A673 (cell line): ENCODE results near the gene IDNK. TPM values are rescaled to one million over a fixed set of nuclear protein-coding genes. Genes with fewer than 3 reads are reported as not detected.
A peak's percentile ranks its signal among the peaks of the same experiment; 100 is the strongest.

ENCODE experiments used
- BruUV-seq: library from RNA; stranded (reverse); fragments of 400-500 nt; replicated peaks from 2 replicates; lab custom pipeline; 2021; lab: Mats Ljungman, UMichigan
- CTCF ChIA-PET: fragments of 300-600 bp; sonication (Branson Sonifier 250); formaldehyde crosslinking; loops from one replicate; lab custom pipeline; 2022; ENCODE audit warnings: antibody characterized with exemption; lab: Charles Lee
- POLR2A ChIA-PET: fragments of 300-600 bp; sonication (Branson Sonifier 250); formaldehyde crosslinking; loops from one replicate; lab custom pipeline; 2022; ENCODE audit warnings: antibody characterized with exemption; ENCODE audit not compliant: low non-redundant PET; lab: Charles Lee
- DNase-seq: peaks from one replicate; pipeline ENCODE4 v3.0.0-alpha.2; 2015; ENCODE audit warnings: low spot score
- H3K27ac ChIP-seq: fragments of 200-600 bp; sonication (generic); 2 replicates; pipeline ENCODE4 v1.5.1; 2016; ENCODE audit warnings: mixed run types, low read depth, mild to moderate bottlenecking, mixed read lengths, antibody characterized with exemption, low read length; ENCODE audit not compliant: poor library complexity, severe bottlenecking
- H3K27me3 ChIP-seq: fragments of 200-600 bp; sonication (generic); replicated peaks from 2 replicates; pipeline ENCODE4 v1.6.1; 2017; ENCODE audit warnings: mixed run types, low read depth, mild to moderate bottlenecking, mixed read lengths, antibody characterized with exemption, low read length; ENCODE audit not compliant: insufficient read depth, poor library complexity
- H3K36me3 ChIP-seq: fragments of 200-600 bp; sonication (generic); 2 replicates; pipeline ENCODE4 v1.6.1; 2016; ENCODE audit warnings: mixed run types, mild to moderate bottlenecking, mixed read lengths, antibody characterized with exemption, low read length; ENCODE audit not compliant: insufficient read depth, poor library complexity, severe bottlenecking
- H3K4me1 ChIP-seq: fragments of 200-600 bp; sonication (generic); 2 replicates; pipeline ENCODE4 v1.6.1; 2017; ENCODE audit warnings: mixed run types, mild to moderate bottlenecking, mixed read lengths, antibody characterized with exemption, low read length; ENCODE audit not compliant: insufficient read depth, poor library complexity, severe bottlenecking
- H3K4me3 ChIP-seq: fragments of 200-600 bp; sonication (generic); 2 replicates; pipeline ENCODE4 v1.5.1; 2016; ENCODE audit warnings: low read depth, mixed run types, mild to moderate bottlenecking, mixed read lengths, low read length; ENCODE audit not compliant: poor library complexity, severe bottlenecking
- H3K9me3 ChIP-seq: fragments of 200-600 bp; sonication (generic); 2 replicates; pipeline ENCODE4 v1.6.1; 2016; ENCODE audit warnings: mixed run types, low read depth, mild to moderate bottlenecking, mixed read lengths, antibody characterized with exemption, low read length; ENCODE audit not compliant: poor library complexity, severe bottlenecking
- EZH2 ChIP-seq: fragments of 200-600 bp; sonication (generic); IDR thresholded peaks from 2 replicates; pipeline ENCODE4 v1.6.1; 2017; ENCODE audit warnings: borderline replicate concordance, low read depth, mild to moderate bottlenecking, mixed read lengths, antibody characterized with exemption, low read length; ENCODE audit not compliant: poor library complexity, severe bottlenecking
- intact Hi-C: fragments of 100-400 bp; cut with micrococcal nuclease; formaldehyde crosslinking; loops from one replicate; pipeline ENCODE4 v1.10.0; 2022; ENCODE audit not compliant: unreplicated experiment
- total RNA-seq: library from RNA; stranded (reverse); gene quantifications from 2 replicates; pipeline ENCODE4 v1.2.3, GENCODE V29; 2021
- TF ChIP-seq, protein P1 (sequence below): fragments of 300-800, 200-600 bp; sonication (generic); conservative IDR thresholded peaks from 2 replicates; pipeline ENCODE4 v1.5.1; 2017; ENCODE audit warnings: low read depth, mild to moderate bottlenecking, antibody characterized with exemption, low read length, moderate library complexity, mixed read lengths

Gene IDNK
- total RNA-seq, 1 experiment from 2014 or later, result 1.6 TPM

DNA sequence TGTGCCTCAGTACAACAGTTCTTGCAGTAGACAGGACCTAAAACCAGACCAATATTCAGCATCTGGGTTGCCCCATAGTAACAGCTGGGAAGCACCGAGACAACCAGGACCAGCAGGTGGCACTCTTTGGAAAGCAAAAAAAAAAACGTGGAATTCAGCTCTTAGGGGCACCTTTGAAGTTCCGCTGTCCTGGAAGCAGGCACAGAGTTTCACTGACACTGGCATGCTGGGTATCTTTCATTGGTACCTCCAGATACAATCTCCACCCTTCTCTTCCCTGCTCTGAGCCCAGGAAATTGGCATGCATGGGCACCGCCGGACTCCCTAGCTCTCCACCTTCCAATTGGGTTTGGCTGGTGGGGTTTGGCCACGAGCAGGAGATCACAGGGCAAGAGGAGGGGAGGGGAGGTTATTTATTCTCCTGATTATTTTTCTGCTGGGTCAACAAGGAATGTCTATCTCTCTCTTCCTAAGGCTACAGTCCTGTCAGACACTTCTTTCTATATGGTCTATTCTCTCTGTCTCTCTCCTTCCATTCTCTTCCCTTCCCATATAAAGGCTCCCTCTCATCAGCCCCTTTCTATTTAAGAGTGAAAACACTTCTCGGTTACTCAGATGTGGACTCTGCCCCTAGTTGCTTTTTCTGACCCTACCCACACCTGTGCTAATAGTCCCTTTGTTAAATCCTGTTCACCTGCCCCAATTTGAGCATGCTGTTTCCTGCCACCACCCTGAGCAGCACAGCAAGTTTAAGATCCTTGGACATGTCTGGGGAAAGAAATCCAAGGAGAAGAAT, 1.9 kb upstream of the IDNK start:
- peaks cover 19% of the 10 kb centered on the region for H3K4me1 ChIP-seq
- H3K4me3 ChIP-seq, result no peak overlapping the region
- CTCF ChIA-PET, result interaction anchor here (0.6 to 1.0 kb wide), 6 partner anchors 117 to 559 kb away, joined by 3 to 5 read pairs (median 3); no protein-coding TSS in a partner anchor
- intact Hi-C loops, result loop anchor here (2.0 to 5.0 kb wide), 3 partner anchors 191 to 641 kb away; no protein-coding TSS in a partner anchor
- no peaks in the 10 kb centered on the region for H3K9me3 ChIP-seq
- peak; percentile 81 for DNase-seq
- POLR2A ChIA-PET, result interaction anchor here (0.7 kb wide), 1 partner anchor 41 kb away, joined by 4 read pairs; no protein-coding TSS in a partner anchor
- H3K27me3 ChIP-seq, result no peaks in the 10 kb centered on the region
- BruUV-seq, result no TSS peak
- TF ChIP-seq, protein P1, sequence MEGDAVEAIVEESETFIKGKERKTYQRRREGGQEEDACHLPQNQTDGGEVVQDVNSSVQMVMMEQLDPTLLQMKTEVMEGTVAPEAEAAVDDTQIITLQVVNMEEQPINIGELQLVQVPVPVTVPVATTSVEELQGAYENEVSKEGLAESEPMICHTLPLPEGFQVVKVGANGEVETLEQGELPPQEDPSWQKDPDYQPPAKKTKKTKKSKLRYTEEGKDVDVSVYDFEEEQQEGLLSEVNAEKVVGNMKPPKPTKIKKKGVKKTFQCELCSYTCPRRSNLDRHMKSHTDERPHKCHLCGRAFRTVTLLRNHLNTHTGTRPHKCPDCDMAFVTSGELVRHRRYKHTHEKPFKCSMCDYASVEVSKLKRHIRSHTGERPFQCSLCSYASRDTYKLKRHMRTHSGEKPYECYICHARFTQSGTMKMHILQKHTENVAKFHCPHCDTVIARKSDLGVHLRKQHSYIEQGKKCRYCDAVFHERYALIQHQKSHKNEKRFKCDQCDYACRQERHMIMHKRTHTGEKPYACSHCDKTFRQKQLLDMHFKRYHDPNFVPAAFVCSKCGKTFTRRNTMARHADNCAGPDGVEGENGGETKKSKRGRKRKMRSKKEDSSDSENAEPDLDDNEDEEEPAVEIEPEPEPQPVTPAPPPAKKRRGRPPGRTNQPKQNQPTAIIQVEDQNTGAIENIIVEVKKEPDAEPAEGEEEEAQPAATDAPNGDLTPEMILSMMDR, result peak; percentile 77
- no peak for TF ChIP-seq EZH2
- no peaks in the 10 kb centered on the region for H3K36me3 ChIP-seq
- H3K27ac ChIP-seq, result no peak overlapping the region

DNA sequence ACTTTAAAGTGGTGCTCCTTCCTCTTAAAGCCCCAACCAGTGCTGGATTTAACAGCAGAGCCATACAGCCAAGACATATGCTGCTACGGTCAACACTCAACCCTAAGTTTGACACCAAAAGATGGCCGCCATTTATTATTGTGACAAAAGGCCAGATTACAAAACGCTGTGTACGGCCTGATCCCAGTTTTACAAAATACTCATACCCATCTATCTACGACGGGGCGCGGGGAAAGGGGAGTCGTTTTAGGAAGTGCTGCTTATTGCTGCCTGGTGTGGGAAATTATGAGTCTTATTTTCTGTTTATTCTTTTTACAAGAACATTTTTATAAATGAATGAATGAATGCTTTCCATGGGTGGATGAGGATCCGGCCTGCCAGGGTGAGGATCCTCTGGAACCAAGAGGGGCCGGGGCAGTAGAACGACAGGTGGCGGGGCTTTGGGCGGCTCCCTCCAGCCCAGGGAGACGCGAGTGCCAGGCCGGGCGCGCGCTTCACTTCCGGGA, 457 bp upstream of the IDNK start:
- Histone ChIP-seq H3K9me3 (no peaks in the 10 kb centered on the region), H3K27me3 (no peaks in the 10 kb centered on the region), H3K4me3 (peak overlapping the region; percentile 68), H3K36me3 (no peaks in the 10 kb centered on the region), H3K27ac (peak overlapping the region; percentile 89), H3K4me1 (peaks cover 19% of the 10 kb centered on the region)
- POLR2A ChIA-PET, result interaction anchor here (0.8 kb wide), 1 partner anchor 10 kb away, joined by 4 read pairs; no protein-coding TSS in a partner anchor
- CTCF ChIA-PET, result no interaction called here
- TF ChIP-seq EZH2, result no peak
- TF ChIP-seq, protein P1, result no peak
- intact Hi-C loops, result loop anchor here (2.0 to 5.0 kb wide), 3 partner anchors 86 to 640 kb away; no protein-coding TSS in a partner anchor
- DNase-seq, result peak; percentile 83
- no TSS peak for BruUV-seq

DNA sequence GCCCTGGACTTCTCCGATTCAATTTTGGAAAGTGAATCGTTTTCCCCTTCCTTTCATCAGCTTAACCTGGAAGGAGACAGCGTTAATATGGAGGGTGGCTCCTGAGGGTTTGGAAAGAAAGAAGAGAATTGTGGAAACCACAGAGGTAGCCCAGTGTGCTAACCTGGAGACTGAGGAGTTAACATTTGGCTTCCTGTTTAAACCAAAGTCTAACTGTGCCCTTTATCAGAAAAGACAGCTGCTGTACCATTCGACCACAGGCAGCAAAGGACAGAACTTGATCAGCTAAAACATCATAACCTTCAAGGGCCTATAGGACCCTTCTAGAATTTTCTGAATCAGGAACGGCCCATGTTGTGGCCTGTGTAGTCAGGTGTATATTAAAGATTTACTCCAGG, 735 bp downstream of the IDNK start:
- ChIA-PET POLR2A (no interaction called here), CTCF (interaction anchor here (1.6 kb wide), 1 partner anchor 289 kb away, joined by 3 read pairs; no protein-coding TSS in a partner anchor)
- BruUV-seq, result no TSS peak
- H3K9me3 ChIP-seq, result no peaks in the 10 kb centered on the region
- no peak for TF ChIP-seq EZH2
- TF ChIP-seq, protein P1, result no peak
- H3K27ac ChIP-seq, result peak overlapping the region; percentile 89
- no peaks in the 10 kb centered on the region for H3K36me3 ChIP-seq
- intact Hi-C loops, result loop anchor here (2.0 to 5.0 kb wide), 3 partner anchors 85 to 639 kb away; no protein-coding TSS in a partner anchor
- peaks cover 19% of the 10 kb centered on the region for H3K4me1 ChIP-seq
- no peak for DNase-seq
- H3K27me3 ChIP-seq, result no peaks in the 10 kb centered on the region
- peak overlapping the region; percentile 68 for H3K4me3 ChIP-seq
